Neural cell (in vitro differentiated cells): Measurements from ENCODE around the gene TYW3.

ENCODE experiments used
- CTCF ChIP-seq: fragments of 450-650 bp; IDR thresholded peaks from 2 replicates; pipeline ENCODE4 v1.5.1; 2014; ENCODE audit warnings: antibody characterized with exemption, mild to moderate bottlenecking, moderate library complexity; ENCODE audit not compliant: poor library complexity, severe bottlenecking
- EP300 ChIP-seq: fragments of 450-650 bp; conservative IDR thresholded peaks from 2 replicates; pipeline ENCODE4 v1.6.1; 2014; ENCODE audit warnings: antibody characterized with exemption, mild to moderate bottlenecking, moderate library complexity; ENCODE audit not compliant: poor library complexity, severe bottlenecking
- EZH2 ChIP-seq: fragments of 200-600, 300-800 bp; shearing (Covaris generic), sonication (generic); IDR thresholded peaks from 2 replicates; pipeline ENCODE4 v1.6.1; 2014; ENCODE audit warnings: antibody characterized with exemption, low read length, borderline replicate concordance, mild to moderate bottlenecking; ENCODE audit not compliant: insufficient read depth, poor library complexity, severe bottlenecking
- MXI1 ChIP-seq: fragments of 450-650 bp; conservative IDR thresholded peaks from 2 replicates; pipeline ENCODE4 v1.6.1; 2014; ENCODE audit warnings: antibody characterized with exemption, mild to moderate bottlenecking; ENCODE audit not compliant: poor library complexity, severe bottlenecking
- POLR2AphosphoS5 ChIP-seq: IDR thresholded peaks from 2 replicates; pipeline ENCODE4 v1.6.1; 2012

GRCh38 chr1:74766579-74766978 lies 33.6 kb downstream of the TYW3 start:
- TF ChIP-seq CTCF (no peak), MXI1 (no peak), EZH2 (no peak), EP300 (no peak), POLR2AphosphoS5 (no peak)
